ENCODE results near the gene EMC10. TPM values are rescaled to one million over a fixed set of nuclear protein-coding genes. Genes with fewer than 3 reads are reported as not detected.
A peak's percentile ranks its signal among the peaks of the same experiment; 100 is the strongest.

Gene EMC10
- total and polyA plus RNA-seq, 10 of the 15 experiments (the other 5 are each of a cell fraction or from before 2014, with no cell fraction given), result 2.5 to 77.3 (median 20.3) TPM

DNA sequence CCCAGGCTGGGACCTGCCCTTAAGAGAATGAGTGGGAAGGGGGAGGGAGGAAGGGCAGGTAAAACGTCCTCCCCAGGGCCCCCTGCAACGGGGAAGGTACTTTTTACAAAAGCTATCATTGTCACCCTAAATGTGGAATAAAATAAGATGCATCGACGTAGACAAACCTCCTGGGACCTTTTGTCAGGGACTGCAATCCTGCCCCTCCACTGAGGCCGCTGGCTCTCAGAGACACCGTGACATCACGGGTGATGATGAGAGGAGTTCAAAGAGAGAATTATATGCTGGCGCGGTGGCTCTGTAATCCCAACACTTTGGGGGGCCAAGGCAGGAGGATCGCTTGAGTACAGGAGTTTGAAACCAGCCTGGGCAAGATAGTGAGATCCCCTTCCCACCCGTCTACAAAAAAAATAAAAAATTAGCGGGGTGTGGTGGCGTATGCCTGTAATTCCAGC lies 45.4 kb upstream of the EMC10 start (continued):
- TF ChIP-seq ZNF24 (IDR thresholded peaks at IDR 0.05), result no peak
- no peak for TF ChIP-seq RFX5 (IDR thresholded peaks at IDR 0.05; ENCODE audit: low read depth, low read length)
- TF ChIP-seq TAF1 (IDR thresholded peaks at IDR 0.05; ENCODE audit: borderline replicate concordance, low read depth, low read length), result no peak
- TF ChIP-seq, protein P1, sequence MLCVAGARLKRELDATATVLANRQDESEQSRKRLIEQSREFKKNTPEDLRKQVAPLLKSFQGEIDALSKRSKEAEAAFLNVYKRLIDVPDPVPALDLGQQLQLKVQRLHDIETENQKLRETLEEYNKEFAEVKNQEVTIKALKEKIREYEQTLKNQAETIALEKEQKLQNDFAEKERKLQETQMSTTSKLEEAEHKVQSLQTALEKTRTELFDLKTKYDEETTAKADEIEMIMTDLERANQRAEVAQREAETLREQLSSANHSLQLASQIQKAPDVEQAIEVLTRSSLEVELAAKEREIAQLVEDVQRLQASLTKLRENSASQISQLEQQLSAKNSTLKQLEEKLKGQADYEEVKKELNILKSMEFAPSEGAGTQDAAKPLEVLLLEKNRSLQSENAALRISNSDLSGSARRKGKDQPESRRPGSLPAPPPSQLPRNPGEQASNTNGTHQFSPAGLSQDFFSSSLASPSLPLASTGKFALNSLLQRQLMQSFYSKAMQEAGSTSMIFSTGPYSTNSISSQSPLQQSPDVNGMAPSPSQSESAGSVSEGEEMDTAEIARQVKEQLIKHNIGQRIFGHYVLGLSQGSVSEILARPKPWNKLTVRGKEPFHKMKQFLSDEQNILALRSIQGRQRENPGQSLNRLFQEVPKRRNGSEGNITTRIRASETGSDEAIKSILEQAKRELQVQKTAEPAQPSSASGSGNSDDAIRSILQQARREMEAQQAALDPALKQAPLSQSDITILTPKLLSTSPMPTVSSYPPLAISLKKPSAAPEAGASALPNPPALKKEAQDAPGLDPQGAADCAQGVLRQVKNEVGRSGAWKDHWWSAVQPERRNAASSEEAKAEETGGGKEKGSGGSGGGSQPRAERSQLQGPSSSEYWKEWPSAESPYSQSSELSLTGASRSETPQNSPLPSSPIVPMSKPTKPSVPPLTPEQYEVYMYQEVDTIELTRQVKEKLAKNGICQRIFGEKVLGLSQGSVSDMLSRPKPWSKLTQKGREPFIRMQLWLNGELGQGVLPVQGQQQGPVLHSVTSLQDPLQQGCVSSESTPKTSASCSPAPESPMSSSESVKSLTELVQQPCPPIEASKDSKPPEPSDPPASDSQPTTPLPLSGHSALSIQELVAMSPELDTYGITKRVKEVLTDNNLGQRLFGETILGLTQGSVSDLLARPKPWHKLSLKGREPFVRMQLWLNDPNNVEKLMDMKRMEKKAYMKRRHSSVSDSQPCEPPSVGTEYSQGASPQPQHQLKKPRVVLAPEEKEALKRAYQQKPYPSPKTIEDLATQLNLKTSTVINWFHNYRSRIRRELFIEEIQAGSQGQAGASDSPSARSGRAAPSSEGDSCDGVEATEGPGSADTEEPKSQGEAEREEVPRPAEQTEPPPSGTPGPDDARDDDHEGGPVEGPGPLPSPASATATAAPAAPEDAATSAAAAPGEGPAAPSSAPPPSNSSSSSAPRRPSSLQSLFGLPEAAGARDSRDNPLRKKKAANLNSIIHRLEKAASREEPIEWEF (IDR thresholded peaks at IDR 0.05; ENCODE audit: insufficient replicate concordance, low read depth, low read length), result no peak
- no peak for TF ChIP-seq TBL1XR1 (IDR thresholded peaks at IDR 0.05; ENCODE audit: low read depth, low read length)
- TF ChIP-seq ZNF207 (IDR thresholded peaks at IDR 0.05; ENCODE audit: borderline replicate concordance), result no peak
- TF ChIP-seq ZNF687 (IDR thresholded peaks at IDR 0.05), result no peak
- TF ChIP-seq PRDM15 (CRISPR knock-in tag; IDR thresholded peaks at IDR 0.05), result no peak
- no peak for TF ChIP-seq SIX5 (IDR thresholded peaks at IDR 0.05; ENCODE audit: low read depth, low read length, severe bottlenecking)
- TF ChIP-seq RELA (IDR thresholded peaks at IDR 0.05; ENCODE audit: borderline replicate concordance, partially characterized antibody), result no peak
- TF ChIP-seq GATAD2B (conservative IDR thresholded peaks at IDR 0.05; ENCODE audit: low read depth), result no peak
- 0 out of 2 replicates have a peak, but pooled peaks have one; percentile 5 for TF ChIP-seq DPF2 (IDR thresholded peaks at IDR 0.05)
- TF ChIP-seq SUZ12 (IDR thresholded peaks at IDR 0.05; ENCODE audit: unreplicated experiment), result no peak
- peak; percentile 23; the same call in 1 of the 2 replicates for TF ChIP-seq ATF2 (IDR thresholded peaks at IDR 0.05; ENCODE audit: low read length)
- no peak for TF ChIP-seq NRF1 (conservative IDR thresholded peaks at IDR 0.05; ENCODE audit: low read depth, low read length)
- no peak for TF ChIP-seq NFYA (IDR thresholded peaks at IDR 0.05; ENCODE audit: borderline replicate concordance, low read depth, low read length)
- no peak for TF ChIP-seq TARDBP (IDR thresholded peaks at IDR 0.05; ENCODE audit: borderline replicate concordance)
